ENCODE measurements around the gene RLBP1.
A peak's percentile ranks its signal among the peaks of the same experiment; 100 is the strongest.

The RLBP1 gene

GRCh38 chr15:89177633-89178306 is 43.6 kb downstream of the RLBP1 start:
- DNase-seq (ENCODE audit: low read depth) = peak; percentile 21

GRCh38 chr15:89177116-89177515 is 44.3 kb downstream of the RLBP1 start:
- DNase-seq (ENCODE audit: low read depth) = no peak

- DNase-seq (ENCODE audit: low read depth) = no peak
Observed at GRCh38 chr15:89175617-89176191, 45.7 kb downstream of the RLBP1 start.

DNA sequence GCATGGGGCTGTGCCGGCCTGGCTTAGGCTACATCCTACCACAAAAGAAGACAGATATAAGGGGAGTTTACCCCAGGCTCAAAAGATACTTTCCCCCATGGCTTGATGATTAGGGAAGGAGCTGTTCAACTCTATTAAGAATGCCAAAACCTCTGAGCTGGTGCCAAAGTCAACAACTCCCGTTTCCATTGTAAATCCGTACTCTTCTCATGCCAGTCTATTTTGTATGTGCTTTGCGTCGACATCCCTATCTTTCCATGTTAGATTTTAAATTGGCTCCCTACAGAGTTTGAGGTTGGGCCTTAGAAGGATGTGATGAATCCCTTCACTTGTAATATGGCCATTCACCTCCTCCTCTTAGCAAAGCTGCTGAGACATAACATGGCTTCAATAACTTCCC is 46.9 kb downstream of the RLBP1 start:
- no peak for DNase-seq (ENCODE audit: low read depth)

- no peak for DNase-seq (ENCODE audit: low read depth)
Observed at GRCh38 chr15:89172921-89173320, 48.5 kb downstream of the RLBP1 start.

DNA sequence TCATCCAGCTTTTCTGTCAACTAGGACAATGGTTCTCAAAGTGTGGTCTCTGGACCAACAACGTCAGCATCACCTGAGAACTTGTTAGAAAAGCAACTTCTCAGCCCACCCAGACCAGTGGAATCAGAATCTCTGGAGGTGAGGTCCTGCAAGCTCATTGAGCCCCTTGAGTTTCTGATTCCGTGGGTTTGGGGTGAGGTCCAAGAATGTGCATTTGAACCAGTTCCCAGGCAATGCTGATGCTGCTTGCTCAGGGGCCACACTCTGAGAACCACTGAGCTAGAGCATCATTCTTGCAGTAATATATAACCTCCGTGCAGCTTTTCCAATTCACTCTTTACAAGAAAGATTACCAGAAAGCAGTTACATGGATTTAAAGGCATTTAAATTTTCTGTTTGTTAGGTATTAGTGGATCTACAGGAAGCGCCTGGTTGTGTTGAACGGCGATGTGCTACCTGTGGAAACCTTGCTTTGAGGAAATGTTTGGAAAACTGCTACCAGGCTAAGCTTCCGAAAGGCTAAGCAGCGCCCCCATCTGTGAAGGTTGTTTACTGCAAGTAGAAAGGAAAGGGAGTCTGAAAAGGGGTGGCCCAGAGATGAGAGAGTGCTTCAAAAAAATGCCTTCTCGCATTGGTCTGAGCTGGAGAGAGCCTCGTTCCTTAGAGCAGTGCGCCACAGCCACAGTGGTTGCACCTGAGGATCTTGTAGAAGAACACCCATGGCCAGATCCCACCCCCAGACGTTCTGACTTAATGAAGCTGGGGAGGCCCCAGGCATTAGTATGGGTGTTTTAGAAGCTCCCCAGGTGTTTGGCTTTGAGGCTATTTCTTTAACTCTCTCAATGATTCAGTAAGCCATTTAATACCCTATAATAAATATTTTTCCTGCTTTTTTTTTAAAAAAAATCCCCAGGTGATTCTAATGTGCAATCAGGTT is 50.0 kb downstream of the RLBP1 start:
- no peak for DNase-seq (ENCODE audit: low read depth)

DNA sequence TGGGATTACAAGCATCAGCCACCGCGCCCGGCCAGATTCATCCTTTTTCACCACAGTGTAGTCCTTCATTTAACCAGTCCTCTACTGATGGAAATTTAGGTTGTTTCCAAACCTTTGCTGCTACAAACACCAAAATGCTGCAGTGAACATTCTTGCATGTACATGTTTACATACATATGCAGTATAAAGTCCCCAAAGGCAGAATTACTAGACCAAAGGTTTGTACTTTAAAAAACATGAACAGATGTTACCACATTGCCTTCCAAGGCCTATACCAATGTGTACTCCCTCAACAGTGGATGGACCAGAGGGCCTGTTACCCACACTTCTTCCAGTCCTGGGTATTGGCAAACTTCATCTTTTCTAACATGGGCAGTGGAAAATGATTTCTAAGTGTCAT is 51.0 kb downstream of the RLBP1 start:
- no peak for DNase-seq (ENCODE audit: low read depth)

DNA sequence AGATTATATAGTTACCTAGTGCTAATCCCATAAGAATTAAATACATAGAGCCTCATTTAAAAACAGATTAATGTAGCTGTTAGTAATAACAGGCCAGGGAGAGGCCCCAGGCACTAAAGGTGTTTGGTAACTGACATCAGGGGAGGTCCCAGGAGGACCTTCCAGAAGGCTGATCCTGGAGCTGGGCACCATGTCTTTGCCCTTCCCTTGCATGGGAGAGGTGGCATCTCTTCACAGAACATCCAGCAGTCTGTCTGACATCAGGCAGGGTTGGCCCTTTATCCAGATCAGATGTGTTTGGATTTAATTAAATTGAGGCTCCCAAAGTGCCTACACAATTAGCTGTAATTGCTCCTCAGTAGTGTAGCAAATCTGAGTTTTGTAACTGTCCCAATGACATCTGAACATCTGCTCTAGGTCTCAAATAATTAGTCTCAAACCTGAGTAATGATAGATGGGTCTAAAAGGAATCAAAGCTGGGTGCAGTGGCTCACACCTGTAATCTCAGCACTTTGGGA is 53.0 kb downstream of the RLBP1 start:
- DNase-seq (ENCODE audit: low read depth) = no peak

DNA sequence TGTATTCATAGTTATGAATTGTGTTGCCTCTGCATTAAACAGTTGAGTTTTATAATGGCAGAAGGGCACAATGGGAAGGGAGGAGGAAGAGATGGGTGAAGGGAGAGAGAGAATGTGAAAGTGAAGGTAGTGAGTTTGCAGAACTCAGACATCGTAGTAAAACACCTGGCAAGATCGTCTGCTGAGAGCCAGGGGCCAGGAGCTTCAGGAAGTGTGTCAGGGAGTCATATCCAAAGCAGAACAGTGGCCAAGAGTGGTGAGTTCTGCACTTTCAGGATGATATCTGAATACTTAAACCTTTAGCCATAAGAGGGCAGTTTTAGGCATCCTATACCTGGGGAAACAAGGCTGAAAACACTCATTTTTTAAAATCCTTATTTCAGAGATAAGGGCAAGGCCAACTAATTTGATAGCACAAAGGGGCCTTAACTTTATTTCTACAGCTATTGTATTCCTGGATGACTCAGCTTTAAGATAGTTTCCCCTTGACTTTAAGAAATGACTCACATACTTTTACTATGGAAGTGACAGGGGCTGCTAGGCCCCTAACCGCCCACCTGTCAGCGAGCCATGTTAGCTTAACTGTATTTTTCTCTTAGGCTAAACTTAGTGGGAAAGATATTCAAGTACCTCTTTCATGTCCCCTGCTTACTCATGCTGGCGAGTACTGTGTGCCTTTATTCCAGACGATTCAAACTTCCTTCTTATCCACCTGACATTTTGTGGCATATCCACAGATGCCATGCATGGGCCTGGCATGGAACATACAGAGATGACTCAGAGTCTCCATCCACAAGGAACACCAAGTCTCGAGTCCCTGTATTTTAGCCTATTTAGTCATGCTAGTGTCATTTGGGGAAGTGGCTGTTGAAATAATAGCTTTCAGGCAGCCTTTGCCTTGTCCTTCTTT is 53.9 kb downstream of the RLBP1 start:
- DNase-seq (ENCODE audit: low read depth) = no peak

GRCh38 chr15:89165677-89166076 is 55.7 kb downstream of the RLBP1 start:
- no peak for DNase-seq (ENCODE audit: low read depth)

DNA sequence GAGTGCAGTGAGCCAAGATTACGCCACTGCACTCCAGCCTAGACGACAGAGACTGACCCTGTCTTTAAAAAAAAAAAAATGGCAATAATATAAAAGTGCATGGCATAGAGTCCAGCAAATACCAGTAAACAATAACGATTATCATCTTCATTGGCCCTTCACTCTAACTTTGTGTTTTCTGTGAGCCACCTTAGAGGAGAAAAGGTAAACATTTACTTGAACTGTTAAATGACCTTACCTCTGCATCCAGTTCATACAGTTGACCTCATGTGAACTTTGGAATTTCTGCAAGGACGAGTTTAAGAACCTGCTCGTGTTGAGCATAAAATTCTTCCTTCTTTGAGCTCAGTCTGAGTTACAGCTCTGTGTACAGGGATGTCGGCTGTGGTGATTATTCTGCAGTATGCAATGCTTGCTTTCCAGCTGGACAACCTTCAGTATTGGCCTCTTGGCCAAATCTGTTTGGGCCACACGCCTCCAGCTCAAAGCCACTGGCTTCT is 56.6 kb downstream of the RLBP1 start:
- no peak for DNase-seq (ENCODE audit: low read depth)

DNA sequence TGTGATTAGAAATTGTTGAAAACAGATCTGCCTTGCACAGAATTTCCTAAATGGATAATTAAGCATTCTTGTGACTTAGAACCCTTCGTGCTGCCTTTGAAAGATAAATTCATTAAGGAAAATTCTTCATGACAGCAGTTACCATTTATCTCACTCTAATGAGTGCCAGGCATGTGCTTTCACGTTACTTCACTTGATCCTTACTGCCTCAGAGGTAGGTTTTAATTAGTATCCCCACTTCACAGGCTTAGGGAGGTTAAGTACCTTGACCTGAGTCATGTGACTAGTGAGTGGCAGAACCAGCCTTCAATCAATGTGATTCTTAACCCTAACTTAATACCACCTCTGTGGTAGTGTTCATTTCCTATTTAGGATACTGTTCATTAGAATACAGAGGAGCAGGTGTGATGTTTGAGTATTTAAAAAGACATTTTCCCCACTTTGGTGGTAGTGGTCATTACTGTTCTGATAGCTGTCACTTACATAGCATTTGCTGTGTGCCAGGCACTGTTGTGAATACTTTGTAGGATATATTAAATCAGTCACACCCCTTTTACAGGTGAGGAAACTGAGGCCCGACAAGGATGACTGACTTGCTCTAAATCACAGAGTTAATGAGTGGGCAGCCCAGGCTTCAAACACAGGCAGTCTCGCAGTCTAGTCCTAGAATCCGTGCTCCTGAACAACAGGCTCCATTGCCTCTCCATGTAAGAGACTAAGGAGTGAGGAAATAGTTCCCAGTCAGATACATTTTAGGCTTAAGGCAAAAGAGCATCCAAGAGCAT is 57.9 kb downstream of the RLBP1 start:
- no peak for DNase-seq (ENCODE audit: low read depth)

DNA sequence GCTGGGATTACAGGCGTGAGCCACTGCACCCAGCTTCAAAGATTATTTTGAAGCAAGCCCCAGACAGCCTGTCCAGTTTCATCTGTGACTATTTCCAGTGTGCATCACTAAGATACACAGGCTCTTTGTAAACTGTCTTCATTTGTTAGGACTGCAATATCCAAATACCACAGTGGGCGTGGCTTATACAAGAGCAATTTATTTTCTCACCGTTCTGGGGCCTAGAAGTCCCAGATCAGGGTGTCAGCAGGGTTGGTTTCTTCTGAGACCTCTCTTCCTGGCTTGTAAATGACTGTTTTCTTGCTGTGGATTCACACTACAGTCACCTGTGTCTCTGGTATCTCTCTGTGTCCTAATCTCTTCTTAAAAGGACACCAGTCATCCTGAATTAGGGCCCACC is 59.7 kb downstream of the RLBP1 start:
- no peak for DNase-seq (ENCODE audit: low read depth)

Data from GM04503 (cell line).